Measurements from ENCODE around the gene ARID1B.
A peak's percentile ranks its signal among the peaks of the same experiment; 100 is the strongest.

ARID1B gene

GRCh38 chr6:157221817-157222175 is 444.6 kb downstream of the ARID1B start:
- no peak for DNase-seq

- no peak for DNase-seq
Observed at GRCh38 chr6:157222201-157222981, 445.2 kb downstream of the ARID1B start.

GRCh38 chr6:157223021-157223430 is 445.8 kb downstream of the ARID1B start:
- peak in 1 of 2 donors; percentile 9 for DNase-seq

- DNase-seq = no peak
Observed at GRCh38 chr6:157223511-157223910, 446.3 kb downstream of the ARID1B start.

GRCh38 chr6:157224178-157224950 is 447.2 kb downstream of the ARID1B start:
- no peak for DNase-seq

GRCh38 chr6:157224951-157225574 is 447.9 kb downstream of the ARID1B start:
- no peak for DNase-seq

GRCh38 chr6:157225575-157225995 is 448.4 kb downstream of the ARID1B start:
- no peak for DNase-seq

- DNase-seq = no peak
Observed at GRCh38 chr6:157226026-157226625, 448.9 kb downstream of the ARID1B start.

- no peak for DNase-seq
Observed at GRCh38 chr6:157226761-157227160, 449.6 kb downstream of the ARID1B start.

- DNase-seq = peak in 1 of 2 donors; percentile 6
Observed at GRCh38 chr6:157227202-157228166, 450.3 kb downstream of the ARID1B start.

GRCh38 chr6:157228426-157229131 is 451.4 kb downstream of the ARID1B start:
- DNase-seq = no peak

- no peak for DNase-seq
Observed at GRCh38 chr6:157229132-157229618, 452.0 kb downstream of the ARID1B start.

- no peak for DNase-seq
Observed at GRCh38 chr6:157229713-157230112, 452.5 kb downstream of the ARID1B start.

- DNase-seq = no peak
Observed at GRCh38 chr6:157230910-157231309, 453.7 kb downstream of the ARID1B start.

GRCh38 chr6:157232161-157232895 is 455.1 kb downstream of the ARID1B start:
- no peak for DNase-seq

- no peak for DNase-seq
Observed at GRCh38 chr6:157233156-157233555, 456.0 kb downstream of the ARID1B start.

GRCh38 chr6:157233686-157234085 is 456.5 kb downstream of the ARID1B start:
- DNase-seq = no peak

- peak; percentile 22 to 38 for DNase-seq
Observed at GRCh38 chr6:157235600-157236039, 458.4 kb downstream of the ARID1B start.

- no peak for DNase-seq
Observed at GRCh38 chr6:157236040-157236725, 459.0 kb downstream of the ARID1B start.

GRCh38 chr6:157238346-157238745 is 461.2 kb downstream of the ARID1B start:
- DNase-seq = no peak

All from inflammatory macrophage treated with lipopolysaccharide for 1 hour (primary cell).